GM19351 (cell line): ENCODE measurements around the gene ADIG.

Source experiments
- ATAC-seq: cut with Tn5 transposase; IDR thresholded peaks from one replicate; pipeline ENCODE4 v1.9.1; 2021; ENCODE audit warnings: mild to moderate bottlenecking, moderate library complexity; ENCODE audit not compliant: unreplicated experiment

Gene ADIG

GRCh38 chr20:38581013-38581412, at the start of gene ADIG:
ADIG (plus strand) TSS chr20:38581197; CDS start chr20:38581251, 54 bp downstream.
- no peak for ATAC-seq

DNA sequence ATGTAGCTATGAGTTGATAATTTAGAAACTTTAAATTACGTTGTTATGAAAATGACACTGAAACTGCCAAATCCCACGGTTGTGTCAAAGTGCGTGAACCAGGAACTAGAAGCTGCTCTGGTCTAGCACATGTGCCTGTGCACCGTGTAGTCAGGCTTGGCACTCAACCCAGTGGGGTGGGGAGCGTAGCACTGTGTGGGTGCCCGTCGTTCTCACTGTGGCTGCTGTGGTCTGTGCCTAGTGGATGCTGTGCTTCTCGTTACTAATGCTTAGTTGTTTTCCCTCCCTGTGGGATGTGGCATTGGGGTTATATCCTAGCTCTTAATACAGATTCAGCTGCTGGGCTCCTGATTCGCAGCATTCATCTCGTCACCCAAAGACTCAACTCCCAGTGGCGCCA, 46.2 kb upstream of the ADIG start:
- no peak for ATAC-seq

DNA sequence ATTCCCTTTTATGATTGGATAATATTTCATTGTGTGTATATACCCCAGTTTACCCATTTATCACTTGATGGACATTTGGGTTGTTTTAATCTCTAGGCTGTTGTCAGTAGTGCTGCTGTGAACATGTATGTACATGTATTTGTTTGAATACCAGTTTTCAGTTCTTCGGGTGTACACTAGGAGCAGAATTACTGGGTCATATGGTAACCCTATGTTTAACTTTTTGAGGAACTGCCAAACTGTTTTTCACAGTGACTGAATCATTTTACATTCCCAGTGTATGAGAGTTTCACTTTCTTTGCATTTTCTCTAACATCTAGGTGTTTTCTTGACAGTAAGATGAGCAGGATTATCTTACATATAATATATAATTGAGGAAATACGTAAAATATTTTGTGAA, 44.7 kb upstream of the ADIG start:
- no peak for ATAC-seq

GRCh38 chr20:38537176-38537575, 43.8 kb upstream of the ADIG start:
- no peak for ATAC-seq

DNA sequence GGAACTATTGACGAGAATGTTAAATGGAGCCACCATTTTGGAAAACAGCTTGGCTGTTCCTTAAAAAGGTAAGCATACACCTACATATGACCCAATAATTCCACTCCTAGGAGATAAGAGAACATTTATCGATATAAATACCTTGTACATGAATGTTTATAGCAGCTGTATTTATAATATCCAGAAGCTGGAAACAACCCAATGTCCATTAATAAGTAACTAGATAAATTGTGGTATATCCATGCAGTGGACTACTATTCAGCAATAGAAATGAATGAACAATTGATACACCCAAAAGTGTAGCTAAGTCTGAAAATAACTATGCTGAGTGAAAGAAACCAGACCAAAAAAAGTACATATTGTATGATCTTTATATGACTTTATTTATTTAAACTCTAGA, 42.2 kb upstream of the ADIG start:
- no peak for ATAC-seq

- no peak for ATAC-seq
Observed at GRCh38 chr20:38543014-38543906, 37.7 kb upstream of the ADIG start.

GRCh38 chr20:38545771-38546170, 35.2 kb upstream of the ADIG start:
- no peak for ATAC-seq

- ATAC-seq, result no peak
Observed at GRCh38 chr20:38547288-38548085, 33.5 kb upstream of the ADIG start.

DNA sequence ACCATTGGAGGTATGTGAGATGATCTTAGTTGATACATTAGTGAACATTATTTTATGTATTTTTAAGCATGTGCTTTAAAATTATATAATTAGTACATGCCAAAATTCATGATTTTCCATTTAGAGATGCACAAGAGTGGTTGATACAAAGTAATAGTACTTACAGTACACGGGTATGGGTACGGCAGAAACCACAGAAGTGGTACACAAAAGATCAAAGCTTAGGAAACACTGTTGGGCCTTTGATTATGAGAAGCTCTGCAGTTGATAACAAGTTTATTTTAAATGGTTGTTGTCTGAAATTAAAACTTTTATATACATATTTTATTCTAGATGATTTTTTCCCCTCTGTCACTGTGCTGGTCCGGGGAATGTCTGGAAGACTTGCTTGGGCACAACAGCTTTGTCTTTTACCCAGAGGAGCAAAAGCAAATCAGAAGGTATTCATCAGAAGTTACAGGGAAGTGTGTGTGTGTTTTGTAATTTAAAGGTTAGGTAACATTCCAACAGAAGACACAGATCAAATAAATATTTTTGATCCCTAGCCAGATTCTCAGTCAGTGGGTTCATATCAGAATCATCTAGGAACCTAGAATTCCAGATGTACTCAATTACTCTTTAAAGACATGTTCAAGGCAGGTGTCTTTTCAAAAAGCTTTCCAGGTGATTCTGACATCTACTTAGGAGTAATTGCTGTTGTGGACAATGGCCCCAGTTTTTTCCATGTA, 32.5 kb upstream of the ADIG start:
- no peak for ATAC-seq

- no peak for ATAC-seq
Observed at GRCh38 chr20:38550274-38550673, 30.7 kb upstream of the ADIG start.

GRCh38 chr20:38551056-38551626, 29.9 kb upstream of the ADIG start:
- no peak for ATAC-seq

DNA sequence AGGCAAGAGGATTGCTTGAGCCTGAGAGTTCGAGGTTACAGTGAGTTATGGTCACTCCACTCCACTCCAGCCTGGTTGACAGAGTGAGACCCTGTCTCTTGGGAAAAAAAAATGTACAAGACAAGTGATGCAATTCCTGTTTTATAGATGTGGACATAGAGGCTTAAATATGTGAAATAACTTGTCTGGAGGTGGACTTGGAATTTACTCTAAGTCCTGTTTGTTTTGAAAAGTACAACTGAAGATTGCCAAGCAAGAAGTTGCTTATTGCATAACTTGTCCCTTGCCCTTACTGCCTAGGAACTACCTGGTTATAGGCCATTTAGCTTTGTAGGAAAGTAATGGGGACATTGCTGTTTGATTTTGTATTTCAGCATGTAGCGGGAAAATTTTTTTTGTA, 26.0 kb upstream of the ADIG start:
- ATAC-seq, result no peak

GRCh38 chr20:38555395-38555794, 25.6 kb upstream of the ADIG start:
- ATAC-seq, result no peak

DNA sequence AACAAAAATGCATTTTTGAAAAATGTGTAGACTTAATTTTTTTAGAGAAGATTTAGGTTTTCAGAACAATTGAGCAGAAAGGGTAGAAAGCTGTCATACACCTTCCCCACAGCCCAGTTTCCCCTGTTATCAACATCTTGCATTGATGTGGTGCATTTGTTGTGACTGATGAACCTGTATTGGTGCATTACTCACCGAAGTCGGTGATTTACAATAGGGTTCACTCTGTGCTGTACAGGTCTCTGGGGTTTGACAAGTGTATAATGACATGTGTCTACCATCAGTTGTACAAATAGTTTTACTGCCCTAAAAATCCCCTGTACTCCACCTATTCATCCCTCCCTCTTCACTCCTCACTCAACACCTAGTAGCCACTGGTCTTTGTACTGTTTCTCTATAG, 23.8 kb upstream of the ADIG start:
- no peak for ATAC-seq

- no peak for ATAC-seq
Observed at GRCh38 chr20:38558596-38559360, 22.2 kb upstream of the ADIG start.

DNA sequence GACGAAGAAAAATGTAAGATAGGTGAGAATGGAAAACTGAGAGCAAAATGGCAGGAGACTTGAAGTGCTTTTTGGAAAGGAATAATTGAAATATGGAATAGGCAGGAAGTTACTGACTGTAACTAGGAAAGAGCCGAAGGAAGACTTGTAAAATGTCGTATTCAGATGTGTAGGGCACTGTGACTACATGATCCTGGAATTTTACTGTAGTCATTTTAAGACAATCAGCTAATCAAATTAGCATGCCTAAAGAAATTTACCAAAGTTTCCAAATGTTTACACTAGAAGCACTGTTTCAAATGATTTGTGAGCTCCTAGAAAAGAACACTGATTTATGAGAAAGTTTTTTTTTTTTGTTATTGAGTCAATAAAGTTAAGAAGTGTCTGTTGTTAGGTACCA, 21.2 kb upstream of the ADIG start:
- ATAC-seq, result no peak

DNA sequence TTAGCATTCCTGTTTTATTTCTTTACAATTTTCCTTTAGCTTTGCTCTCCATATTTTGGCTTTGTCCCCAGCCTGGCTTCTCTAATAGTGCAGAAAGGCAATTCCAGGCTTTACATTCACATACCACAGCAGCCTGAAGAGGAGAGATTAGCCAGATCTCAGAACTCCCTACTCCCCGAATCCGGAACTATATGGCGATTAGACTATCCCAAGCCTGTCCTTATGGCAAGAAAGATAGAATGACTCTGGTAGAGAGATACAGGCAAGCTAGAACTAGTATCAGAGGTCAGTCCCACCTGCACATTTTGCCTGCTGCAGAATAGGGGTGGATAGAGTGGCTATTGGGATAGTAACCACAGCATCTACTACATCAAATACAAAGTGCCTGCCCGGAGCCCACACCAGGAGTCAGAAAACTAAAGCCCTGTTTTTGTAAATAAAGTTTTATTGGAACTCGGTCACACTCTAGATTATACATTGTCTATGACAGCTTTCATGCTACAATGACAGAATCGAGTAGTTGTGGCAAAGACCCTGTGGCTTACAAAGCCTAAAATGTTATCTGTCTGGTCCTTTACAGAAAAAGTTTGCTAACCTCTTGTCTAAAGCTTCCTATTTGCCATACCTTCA, 17.1 kb upstream of the ADIG start:
- ATAC-seq, result no peak

DNA sequence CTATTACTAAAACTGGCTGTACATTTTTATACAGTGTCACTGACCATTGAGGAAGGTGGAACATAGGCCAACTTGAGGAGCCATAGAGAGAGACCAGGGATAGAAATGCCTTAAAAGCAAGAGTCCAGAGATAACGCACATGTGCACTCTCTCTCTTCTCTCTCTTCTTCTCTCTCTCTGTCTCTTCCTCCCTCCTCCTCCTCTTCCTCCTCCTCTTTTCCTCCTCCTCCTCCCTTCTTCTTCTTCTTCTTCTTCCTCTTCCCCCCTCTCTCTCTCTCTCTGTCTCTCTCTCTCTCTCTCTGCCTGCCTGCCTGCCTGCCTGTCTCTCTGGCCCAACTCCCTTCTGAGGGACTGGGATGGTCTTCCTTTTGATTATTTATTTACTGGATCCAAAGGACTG, 16.3 kb upstream of the ADIG start:
- ATAC-seq, result no peak

DNA sequence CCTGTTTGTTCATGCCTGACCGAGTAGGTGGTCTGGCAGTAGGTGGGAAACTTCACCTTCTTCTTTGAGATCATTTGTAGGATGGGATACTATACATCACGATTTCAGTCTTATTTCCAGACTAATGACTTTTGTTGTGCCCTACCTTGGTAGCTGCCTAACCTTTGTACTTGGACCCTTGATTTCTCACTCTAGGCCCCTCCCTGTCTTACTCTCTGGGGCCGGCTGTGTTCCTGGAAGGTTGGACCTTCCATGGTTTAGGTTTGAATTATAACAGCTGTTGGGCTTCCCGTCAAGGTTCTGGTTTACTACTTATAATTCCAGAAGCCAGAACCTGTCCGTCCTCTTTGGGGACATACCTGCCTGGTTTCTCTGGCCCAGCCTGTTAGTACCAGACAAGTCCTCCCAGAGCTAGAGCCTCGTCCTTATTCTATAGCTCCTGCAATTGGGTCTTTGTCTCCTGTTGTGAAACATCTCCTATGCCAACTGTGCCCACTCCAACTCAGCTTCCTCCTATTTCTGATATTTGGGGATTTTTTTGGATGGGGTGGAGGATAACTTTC, 14.9 kb upstream of the ADIG start:
- no peak for ATAC-seq
